ENCODE results near the gene PARP1. TPM values are rescaled to one million over a fixed set of nuclear protein-coding genes. Genes with fewer than 3 reads are reported as not detected.

Gene PARP1
- total RNA-seq, 4 donors from 2014 or later: 40.4 to 72.2 (median 51.1) TPM

GRCh38 chr1:226382030-226382429 is 25.9 kb downstream of the PARP1 start:
- no peak for TF ChIP-seq CTCF (IDR thresholded peaks at IDR 0.05; ENCODE audit: low read depth)

DNA sequence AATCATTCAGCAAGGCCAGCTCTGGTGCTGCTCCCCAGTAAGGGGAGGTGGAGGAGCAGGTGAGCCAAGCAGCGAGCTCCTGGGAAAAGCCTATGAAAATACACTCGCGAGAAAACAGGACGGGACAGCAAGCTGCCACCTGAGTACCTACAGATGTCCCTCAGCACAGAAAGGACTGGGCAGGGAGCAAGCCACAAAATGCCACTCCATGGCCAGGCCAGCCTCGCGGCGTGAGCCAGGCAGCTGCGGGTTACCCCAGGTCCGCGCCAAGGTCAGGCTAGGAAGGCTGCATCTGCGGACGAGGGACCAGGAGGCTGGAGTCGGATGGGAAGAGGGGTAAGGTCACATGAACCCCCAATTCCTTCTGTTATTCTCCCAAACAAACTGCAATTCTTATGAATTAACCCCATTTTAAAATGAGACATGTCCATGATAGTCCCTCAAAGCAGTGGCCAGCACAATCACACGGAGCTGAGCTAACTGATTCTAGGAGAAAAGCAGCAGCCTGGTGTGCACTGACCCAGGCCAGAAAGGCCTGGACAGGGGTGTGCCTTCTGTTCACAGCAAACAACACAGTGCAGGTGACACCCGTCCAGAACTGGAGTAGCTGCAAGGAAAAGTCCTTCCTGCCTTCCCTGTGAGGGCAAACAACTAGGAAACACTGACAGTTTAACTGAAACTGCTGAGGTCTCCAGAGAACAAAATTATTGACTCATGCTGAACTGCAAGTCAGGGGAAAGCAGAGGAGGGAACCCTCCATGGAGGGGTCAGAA is 26.5 kb downstream of the PARP1 start:
- TF ChIP-seq CTCF (IDR thresholded peaks at IDR 0.05; ENCODE audit: low read depth): no peak

- no peak for TF ChIP-seq CTCF (IDR thresholded peaks at IDR 0.05; ENCODE audit: low read depth)
These were observed 29.8 kb downstream of the PARP1 start for GRCh38 chr1:226378071-226378470.

- TF ChIP-seq CTCF (IDR thresholded peaks at IDR 0.05; ENCODE audit: low read depth): no peak
These were observed 31.6 kb downstream of the PARP1 start for GRCh38 chr1:226376300-226376699.

GRCh38 chr1:226373376-226373775 is 34.5 kb downstream of the PARP1 start:
- no peak for TF ChIP-seq CTCF (IDR thresholded peaks at IDR 0.05; ENCODE audit: low read depth)

DNA sequence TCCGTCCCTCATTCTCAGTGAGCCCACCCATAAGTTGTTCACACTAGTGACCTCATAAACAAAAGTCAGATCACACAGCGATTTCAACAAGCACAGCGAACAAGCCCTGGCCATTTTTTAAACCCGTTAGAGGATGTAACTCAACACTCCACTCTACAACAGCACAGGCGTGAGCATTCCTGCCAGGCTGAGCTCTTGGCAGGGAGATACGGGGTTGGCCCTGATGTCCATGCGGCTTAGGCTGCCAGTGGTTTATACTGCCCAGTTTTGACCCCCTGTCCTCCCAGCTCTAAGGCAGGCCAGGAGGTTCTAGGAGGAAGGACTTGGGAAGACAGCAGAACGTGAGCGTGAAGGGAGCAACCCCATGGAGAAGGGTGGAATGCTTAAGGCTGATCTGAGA is 35.0 kb downstream of the PARP1 start:
- no peak for TF ChIP-seq CTCF (IDR thresholded peaks at IDR 0.05; ENCODE audit: low read depth)

DNA sequence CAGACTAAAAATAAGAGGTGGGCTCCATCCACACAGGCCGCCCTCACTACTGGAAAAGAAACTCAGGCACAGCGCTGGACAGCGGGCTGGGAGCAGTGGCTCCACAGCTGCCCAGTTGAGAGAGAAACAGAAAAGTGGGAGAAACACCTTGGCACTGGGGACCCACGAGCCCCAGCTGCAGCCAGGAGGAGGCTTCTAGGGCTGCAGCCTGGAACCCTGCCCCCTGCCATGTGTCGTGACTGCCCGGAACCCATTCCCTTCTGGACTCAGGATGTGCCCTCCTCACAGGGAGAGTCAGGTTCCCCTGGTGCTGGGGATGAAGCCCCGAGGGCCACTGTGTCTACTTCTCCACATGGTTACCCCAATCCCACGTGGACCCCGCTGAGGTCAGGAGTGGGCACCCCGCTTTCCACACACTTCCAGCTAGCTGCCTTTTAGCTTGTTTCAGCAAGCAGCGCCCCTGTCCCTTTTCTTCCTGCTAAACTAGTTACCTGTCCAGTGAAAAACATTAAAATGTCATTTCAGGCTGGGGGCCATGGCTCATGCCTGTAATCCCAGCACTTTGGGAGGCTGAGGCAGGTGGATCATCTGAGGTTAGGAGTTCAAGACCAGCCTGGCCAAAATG is 35.9 kb downstream of the PARP1 start:
- no peak for TF ChIP-seq CTCF (IDR thresholded peaks at IDR 0.05; ENCODE audit: low read depth)

Data from subcutaneous adipose tissue (tissue), 4 donors.